Natural killer cell (primary cell): ENCODE data around the gene TMF1. TPM values are rescaled to one million over a fixed set of nuclear protein-coding genes. Genes with fewer than 3 reads are reported as not detected.

Source experiments
- ATAC-seq, 3 donors: fragments of 150-1000 bp in 2 of 3; fragments of 200-7000 bp in 1 of 3; cut with Tn5 transposase; 1 replicate in 1 of 3; 2 replicates in 2 of 3; pipeline ENCODE4 v1.10.0; 2021; ENCODE audit warnings: mild to moderate bottlenecking in 2 of 3, moderate library complexity in 2 of 3
- DNase-seq, 2 donors: peaks; one replicate each; pipeline versions ENCODE4 v3.0.0 to v3.0.0-alpha.2; 2013 to 2021; ENCODE audit warnings: mixed read lengths in 1 of 2
- H3K27ac ChIP-seq: one replicate; pipeline ENCODE4 v1.5.1; 2013; ENCODE audit warnings: mild to moderate bottlenecking, low read length
- H3K27me3 ChIP-seq: one replicate; pipeline ENCODE4 v1.6.1; 2013; ENCODE audit warnings: low read length; ENCODE audit not compliant: control insufficient read depth, insufficient read depth
- H3K36me3 ChIP-seq: one replicate; pipeline ENCODE4 v1.6.1; 2013; ENCODE audit warnings: low read length; ENCODE audit not compliant: control insufficient read depth, insufficient read depth
- H3K4me1 ChIP-seq: one replicate; pipeline ENCODE4 v1.6.1; 2013; ENCODE audit warnings: low read length; ENCODE audit not compliant: control insufficient read depth, insufficient read depth
- H3K4me3 ChIP-seq: one replicate; pipeline ENCODE4 v1.5.1; 2013; ENCODE audit warnings: low read length
- H3K9me3 ChIP-seq: one replicate; pipeline ENCODE4 v1.6.1; 2013; ENCODE audit warnings: low read length; ENCODE audit not compliant: control insufficient read depth, insufficient read depth
- H3K27ac Mint-ChIP-seq, 2 donors: one replicate each; pipeline ENCODE4 v1.8.0; 2022; ENCODE audit warnings: mild to moderate bottlenecking in 2 of 2, mixed read lengths in 2 of 2, moderate library complexity in 1 of 2
- H3K27me3 Mint-ChIP-seq, 2 donors: one replicate each; pipeline ENCODE4 v1.8.0; 2022; ENCODE audit warnings: low read depth in 2 of 2, mixed read lengths in 2 of 2
- H3K36me3 Mint-ChIP-seq: one replicate; pipeline ENCODE4 v1.8.0; 2022; ENCODE audit warnings: mixed read lengths
- H3K4me1 Mint-ChIP-seq, 2 donors: one replicate each; pipeline ENCODE4 v1.8.0; 2022; ENCODE audit warnings: mixed read lengths in 2 of 2
- H3K4me3 Mint-ChIP-seq: one replicate; pipeline ENCODE4 v1.8.0; 2022; ENCODE audit warnings: mild to moderate bottlenecking, moderate library complexity, mixed read lengths
- H3K9me3 Mint-ChIP-seq, 2 donors: one replicate each; pipeline ENCODE4 v1.8.0; 2022; ENCODE audit warnings: mixed read lengths in 2 of 2
- WGBS: methylation state at CpG from one replicate; pipeline ENCODE4 v1.1.7; 2013; ENCODE audit warnings: missing lambda C conversion rate; ENCODE audit not compliant: insufficient coverage; 5-methylcytosine and 5-hydroxymethylcytosine counted together
- intact Hi-C: fragments of 100-400 bp; cut with micrococcal nuclease; formaldehyde crosslinking; loops from one replicate; pipeline ENCODE4 v1.14.2; 2022
- total RNA-seq, 4 donors: library from RNA; stranded (reverse); fragments of 120-200 nt in 1 of 4; gene quantifications; one replicate each; pipeline versions ENCODE4 v1.2.3 to v1.2.4, GENCODE V29; 2013 to 2022
- TF ChIP-seq, protein P1 (sequence below): fragments of 200-600 bp; IDR thresholded peaks from one replicate; pipeline ENCODE4 v1.8.0; 2022; ENCODE audit warnings: antibody characterized with exemption

TMF1 gene
- total RNA-seq, 3 donors from 2014 or later (not counting 1 experiment from before 2014, with no cell fraction given): 76.9 to 110 (median 85.5) TPM

DNA sequence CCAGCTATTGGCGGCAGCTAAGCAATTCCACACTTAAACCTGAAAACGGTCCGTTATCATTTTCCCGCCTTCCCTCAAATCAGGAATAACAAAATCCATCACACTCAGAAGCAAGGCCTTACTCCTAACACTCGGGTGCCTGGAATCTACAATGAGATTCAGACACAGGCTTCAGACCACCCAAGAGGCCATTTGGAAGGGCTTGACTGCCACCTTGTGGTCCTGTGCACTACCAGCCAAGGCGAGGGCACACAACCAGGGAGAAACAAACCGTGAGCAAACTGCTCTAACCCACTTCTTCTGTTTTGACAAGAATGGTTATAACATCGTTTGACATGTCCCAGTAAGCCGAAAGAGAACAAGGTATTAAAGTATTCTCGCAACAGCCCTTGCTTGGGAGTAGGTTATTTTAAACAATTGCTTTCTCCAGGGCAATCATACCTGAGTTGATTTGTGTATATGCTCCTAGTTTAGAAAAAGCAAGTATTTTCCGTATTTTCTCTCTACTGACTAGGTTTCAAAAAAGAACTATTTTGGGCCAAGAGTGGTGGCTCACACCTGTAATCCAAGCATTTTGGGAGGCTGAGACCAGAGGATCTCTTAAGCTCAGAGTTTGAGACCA, 79.7 kb downstream of the TMF1 start:
- ATAC-seq: peak in 2 of 3 donors; percentile 50 to 56

More for the DNA sequence above, 79.7 kb downstream of the TMF1 start:
- TF ChIP-seq, protein P1, sequence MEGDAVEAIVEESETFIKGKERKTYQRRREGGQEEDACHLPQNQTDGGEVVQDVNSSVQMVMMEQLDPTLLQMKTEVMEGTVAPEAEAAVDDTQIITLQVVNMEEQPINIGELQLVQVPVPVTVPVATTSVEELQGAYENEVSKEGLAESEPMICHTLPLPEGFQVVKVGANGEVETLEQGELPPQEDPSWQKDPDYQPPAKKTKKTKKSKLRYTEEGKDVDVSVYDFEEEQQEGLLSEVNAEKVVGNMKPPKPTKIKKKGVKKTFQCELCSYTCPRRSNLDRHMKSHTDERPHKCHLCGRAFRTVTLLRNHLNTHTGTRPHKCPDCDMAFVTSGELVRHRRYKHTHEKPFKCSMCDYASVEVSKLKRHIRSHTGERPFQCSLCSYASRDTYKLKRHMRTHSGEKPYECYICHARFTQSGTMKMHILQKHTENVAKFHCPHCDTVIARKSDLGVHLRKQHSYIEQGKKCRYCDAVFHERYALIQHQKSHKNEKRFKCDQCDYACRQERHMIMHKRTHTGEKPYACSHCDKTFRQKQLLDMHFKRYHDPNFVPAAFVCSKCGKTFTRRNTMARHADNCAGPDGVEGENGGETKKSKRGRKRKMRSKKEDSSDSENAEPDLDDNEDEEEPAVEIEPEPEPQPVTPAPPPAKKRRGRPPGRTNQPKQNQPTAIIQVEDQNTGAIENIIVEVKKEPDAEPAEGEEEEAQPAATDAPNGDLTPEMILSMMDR: peak; percentile 46
- H3K27ac Mint-ChIP-seq: no peak overlapping the region
- intact Hi-C loops: no loop called here
- Histone ChIP-seq H3K27ac (no peak overlapping the region), H3K36me3 (peaks cover 3% of the 10 kb centered on the region), H3K4me1 (no peaks in the 10 kb centered on the region), H3K9me3 (no peaks in the 10 kb centered on the region), H3K4me3 (no peak overlapping the region), H3K27me3 (no peaks in the 10 kb centered on the region)
- H3K27me3 Mint-ChIP-seq: peaks cover 0 to 14% of the 10 kb centered on the region in 2 donors
- DNase-seq: peak in 1 of 2 donors; percentile 48
- no peaks in the 10 kb centered on the region for H3K36me3 Mint-ChIP-seq
- H3K4me3 Mint-ChIP-seq: no peak overlapping the region
- H3K4me1 Mint-ChIP-seq: no peaks in the 10 kb centered on the region
- no peaks in the 10 kb centered on the region for H3K9me3 Mint-ChIP-seq
- WGBS: 43% methylated on average over 11 of the region's 11 CpGs

Other genes with a start within 250 kb of the TMF1 start
- gene TAFA4, start 119.8 kb downstream of the TMF1 start, total RNA-seq: not detected
- gene EOGT, start 38.6 kb downstream of the TMF1 start, total RNA-seq: 10 to 100 TPM in 2 of 3 donors, 1 to 10 TPM in 1; 8.4 to 11.6 (median 10.8) TPM
- 10 to 100 TPM; 72.0 to 87.7 (median 72.8) TPM for gene UBA3, start 28.0 kb upstream of the TMF1 start, total RNA-seq
- 100 to 1,000 TPM in 2 of 3 donors, 10 to 100 TPM in 1; 98.1 to 132 (median 105) TPM for gene ARL6IP5, start 32.6 kb upstream of the TMF1 start, total RNA-seq
- not detected for gene LMOD3, start 70.3 kb upstream of the TMF1 start, total RNA-seq